H9 (cell line): ENCODE data around the gene DLG1. TPM values are rescaled to one million over a fixed set of nuclear protein-coding genes. Genes with fewer than 3 reads are reported as not detected.

Experiments
- DNase-seq: peaks from one replicate; pipeline ENCODE4 v3.0.0-alpha.2; 2017
- H2AFZ ChIP-seq: one replicate; pipeline ENCODE4 v1.6.1; 2013; ENCODE audit warnings: mild to moderate bottlenecking, low read length, control low read depth, moderate library complexity
- H2AK5ac ChIP-seq: 2 replicates; pipeline ENCODE4 v1.6.1; 2013; ENCODE audit warnings: low read length, control low read depth, mixed read lengths; ENCODE audit not compliant: insufficient read length
- H2BK120ac ChIP-seq: one replicate; pipeline ENCODE4 v1.6.1; 2013; ENCODE audit warnings: low read depth, mild to moderate bottlenecking, low read length, control low read depth, inconsistent platforms; ENCODE audit not compliant: poor library complexity, severe bottlenecking
- H2BK12ac ChIP-seq: 2 replicates; pipeline ENCODE4 v1.6.1; 2013; ENCODE audit warnings: low read length, control low read depth, mixed read lengths, low read depth; ENCODE audit not compliant: insufficient read length
- H2BK15ac ChIP-seq: 2 replicates; pipeline ENCODE4 v1.6.1; 2013; ENCODE audit warnings: low read depth, low read length, control low read depth
- H2BK20ac ChIP-seq: one replicate; pipeline ENCODE4 v1.6.1; 2013; ENCODE audit warnings: low read depth, mild to moderate bottlenecking, low read length, control low read depth, inconsistent platforms; ENCODE audit not compliant: poor library complexity, severe bottlenecking
- H2BK5ac ChIP-seq: 2 replicates; pipeline ENCODE4 v1.6.1; 2013; ENCODE audit warnings: low read length, control low read depth, mixed read lengths; ENCODE audit not compliant: insufficient read length
- H3K14ac ChIP-seq: 2 replicates; pipeline ENCODE4 v1.6.1; 2013; ENCODE audit warnings: low read length, control low read depth; ENCODE audit not compliant: insufficient read depth
- H3K18ac ChIP-seq: 2 replicates; pipeline ENCODE4 v1.6.1; 2013; ENCODE audit warnings: low read depth, mild to moderate bottlenecking, mixed read lengths, low read length, control low read depth; ENCODE audit not compliant: insufficient read length
- H3K23ac ChIP-seq: 2 replicates; pipeline ENCODE4 v1.6.1; 2013; ENCODE audit warnings: low read length, control low read depth, mixed read lengths, low read depth; ENCODE audit not compliant: insufficient read length
- H3K23me2 ChIP-seq: 2 replicates; pipeline ENCODE4 v1.6.1; 2013; ENCODE audit warnings: low read depth, mild to moderate bottlenecking, mixed read lengths, low read length, control low read depth; ENCODE audit not compliant: insufficient read length, poor library complexity, severe bottlenecking
- H3K27ac ChIP-seq: 2 replicates; pipeline ENCODE4 v1.5.1; 2013; ENCODE audit warnings: low read length, control low read depth, mixed read lengths, low read depth; ENCODE audit not compliant: insufficient read length
- H3K27me3 ChIP-seq: 2 replicates; pipeline ENCODE4 v1.6.1; 2013; ENCODE audit warnings: low read length, control low read depth, inconsistent platforms; ENCODE audit not compliant: insufficient read depth
- H3K4ac ChIP-seq: 2 replicates; pipeline ENCODE4 v1.6.1; 2013; ENCODE audit warnings: low read depth, mild to moderate bottlenecking, control low read depth, inconsistent platforms, low read length, moderate library complexity
- H3K4me1 ChIP-seq: 2 replicates; pipeline ENCODE4 v1.6.1; 2013; ENCODE audit warnings: low read length, control low read depth, inconsistent platforms; ENCODE audit not compliant: insufficient read depth
- H3K4me2 ChIP-seq: 2 replicates; pipeline ENCODE4 v1.6.1; 2013; ENCODE audit warnings: low read length, control low read depth, mixed read lengths; ENCODE audit not compliant: insufficient read length, insufficient read depth
- H3K56ac ChIP-seq: 2 replicates; pipeline ENCODE4 v1.6.1; 2013; ENCODE audit warnings: low read depth, mild to moderate bottlenecking, mixed read lengths, low read length, control low read depth; ENCODE audit not compliant: insufficient read length
- H3K79me1 ChIP-seq: 2 replicates; pipeline ENCODE4 v1.6.1; 2013; ENCODE audit warnings: low read depth, mild to moderate bottlenecking, moderate library complexity, low read length, control low read depth, inconsistent platforms; ENCODE audit not compliant: insufficient read depth, poor library complexity, severe bottlenecking
- H3K79me2 ChIP-seq: 2 replicates; pipeline ENCODE4 v1.6.1; 2013; ENCODE audit warnings: low read length, control low read depth, inconsistent platforms; ENCODE audit not compliant: insufficient read depth
- H3K9ac ChIP-seq: 2 replicates; pipeline ENCODE4 v1.6.1; 2013; ENCODE audit warnings: low read length, control low read depth, mixed read lengths; ENCODE audit not compliant: insufficient read length; ENCODE audit errors: extremely low read depth
- H3K9me3 ChIP-seq: one replicate; pipeline ENCODE4 v1.6.1; 2013; ENCODE audit warnings: low read depth, low read length, inconsistent platforms; ENCODE audit not compliant: control insufficient read depth
- H3T11ph ChIP-seq: one replicate; pipeline ENCODE4 v1.6.1; 2013; ENCODE audit warnings: mild to moderate bottlenecking, low read length, control low read depth, inconsistent platforms
- H4K20me1 ChIP-seq: one replicate; pipeline ENCODE4 v1.6.1; 2013; ENCODE audit not compliant: control insufficient read depth, insufficient read length, insufficient read depth
- H4K5ac ChIP-seq: 2 replicates; pipeline ENCODE4 v1.6.1; 2013; ENCODE audit warnings: low read depth, mild to moderate bottlenecking, mixed read lengths, low read length, control low read depth; ENCODE audit not compliant: insufficient read length
- H4K8ac ChIP-seq: replicated peaks from 2 replicates; pipeline ENCODE4 v1.6.1; 2013; ENCODE audit warnings: low read length, control low read depth, mixed read lengths, low read depth; ENCODE audit not compliant: insufficient read length
- H4K91ac ChIP-seq: 2 replicates; pipeline ENCODE4 v1.6.1; 2013; ENCODE audit warnings: low read depth, mild to moderate bottlenecking, moderate library complexity, mixed read lengths, low read length, control low read depth; ENCODE audit not compliant: insufficient read length
- H3K27ac Mint-ChIP-seq, 3 experiments: 2 replicates in 2 of 3; 3 replicates in 1 of 3; pipeline ENCODE4 v1.8.0; 2020 to 2021; ENCODE audit warnings: mixed read lengths in 3 of 3, mild to moderate bottlenecking in 1 of 3, moderate library complexity in 1 of 3
- H3K27me3 Mint-ChIP-seq: 2 replicates; pipeline ENCODE4 v1.8.0; 2021; ENCODE audit warnings: low read depth, mild to moderate bottlenecking, moderate library complexity, mixed read lengths
- H3K36me3 Mint-ChIP-seq, 3 experiments: 2 replicates in 2 of 3; 3 replicates in 1 of 3; pipeline ENCODE4 v1.8.0; 2020 to 2021; ENCODE audit warnings: low read depth in 3 of 3, mixed read lengths in 3 of 3; ENCODE audit not compliant: insufficient read depth in 1 of 3
- H3K4me1 Mint-ChIP-seq, 2 experiments: 2 replicates each; pipeline ENCODE4 v1.8.0; 2020; ENCODE audit warnings: mixed read lengths in 2 of 2
- H3K4me3 Mint-ChIP-seq, 2 experiments: 2 replicates in 1 of 2; 3 replicates in 1 of 2; pipeline ENCODE4 v1.8.0; 2020 to 2021; ENCODE audit warnings: mild to moderate bottlenecking in 2 of 2, mixed read lengths in 2 of 2, moderate library complexity in 1 of 2
- H3K9me3 Mint-ChIP-seq, 2 experiments: 2 replicates in 1 of 2; 3 replicates in 1 of 2; pipeline ENCODE4 v1.8.0; 2020; ENCODE audit warnings: mild to moderate bottlenecking in 2 of 2, mixed read lengths in 2 of 2, moderate library complexity in 1 of 2
- CTCF ChIP-seq: fragments of 200-600 bp; sonication (generic); conservative IDR thresholded peaks from 3 replicates; pipeline ENCODE4 v1.8.0; 2021; ENCODE audit warnings: antibody characterized with exemption, mild to moderate bottlenecking
- WGBS: extraction: QIAGEN DNeasy Blood & Tissue Kit; methylation state at CpG from one replicate; pipeline ENCODE4 v1.1.7; 2013; ENCODE audit warnings: missing lambda C conversion rate, low lambda C conversion rate, mixed read lengths; ENCODE audit not compliant: insufficient read length; ENCODE audit errors: extremely low coverage; 5-methylcytosine and 5-hydroxymethylcytosine counted together
- total RNA-seq: library from RNA; stranded (reverse); gene quantifications from 2 replicates; pipeline ENCODE4 v1.2.1, GENCODE V29; 2021

Gene DLG1
- total RNA-seq, 1 experiment from 2014 or later = 84.1 TPM

GRCh38 chr3:197167549-197167948 is 130.9 kb downstream of the DLG1 start:
- H3T11ph ChIP-seq = no peak overlapping the region
- no peak overlapping the region for H3K4me2 ChIP-seq
- no peak overlapping the region for H4K91ac ChIP-seq
- no peak overlapping the region for H3K23ac ChIP-seq
- no peak overlapping the region for H2BK5ac ChIP-seq
- no peak overlapping the region for H3K4ac ChIP-seq
- H3K79me1 ChIP-seq = peaks cover 2% of the 10 kb centered on the region
- no peaks in the 10 kb centered on the region for H3K27me3 ChIP-seq
- no peak overlapping the region for H3K9ac ChIP-seq
- H3K56ac ChIP-seq = no peak overlapping the region
- H3K9me3 Mint-ChIP-seq = no peaks in the 10 kb centered on the region
- H3K27ac Mint-ChIP-seq = no peak overlapping the region
- no peak overlapping the region for H3K18ac ChIP-seq
- H3K36me3 Mint-ChIP-seq = peaks cover 0 to 10% (median 5%) of the 10 kb centered on the region in 3 experiments; a peak in 5 of 7 replicates
- no peak overlapping the region for H2BK15ac ChIP-seq
- H3K9me3 ChIP-seq = no peaks in the 10 kb centered on the region
- H3K27me3 Mint-ChIP-seq = no peaks in the 10 kb centered on the region
- no peak overlapping the region for H2AK5ac ChIP-seq
- TF ChIP-seq CTCF = no peak
- no peak overlapping the region for H2BK12ac ChIP-seq
- no CpG with 5 or more reads among the region's 2 CpGs for WGBS
- H3K14ac ChIP-seq = no peak overlapping the region
- no peaks in the 10 kb centered on the region for H3K23me2 ChIP-seq
- H3K4me3 Mint-ChIP-seq = no peak overlapping the region
- peaks cover 2% of the 10 kb centered on the region; the same call in 1 of the 2 replicates for H3K79me2 ChIP-seq
- DNase-seq = no peak
- no peak overlapping the region for H2BK20ac ChIP-seq
- H3K4me1 Mint-ChIP-seq = peaks cover 5 to 13% of the 10 kb centered on the region in 2 experiments
- H2AFZ ChIP-seq = no peak overlapping the region
- H4K8ac ChIP-seq = no peak overlapping the region
- no peak overlapping the region for H3K27ac ChIP-seq
- H4K5ac ChIP-seq = no peak overlapping the region
- no peaks in the 10 kb centered on the region for H3K4me1 ChIP-seq
- H2BK120ac ChIP-seq = no peak overlapping the region
- H4K20me1 ChIP-seq = no peaks in the 10 kb centered on the region
